Psoas muscle (tissue), 8 donors: Measurements from ENCODE around the gene PRKCSH. TPM values are rescaled to one million over a fixed set of nuclear protein-coding genes. Genes with fewer than 3 reads are reported as not detected.
A peak's percentile ranks its signal among the peaks of the same experiment; 100 is the strongest.

Experiments used
- ATAC-seq, 4 donors: fragments of 200-7000 bp; cut with Tn5 transposase; one replicate each; pipeline ENCODE4 v1.9.1; 2020; ENCODE audit warnings: moderate library complexity in 3 of 4, mild to moderate bottlenecking in 2 of 4
- DNase-seq, 2 donors: peaks; one replicate each; pipeline ENCODE4 v3.0.0-alpha.2; 2020
- H3K27ac ChIP-seq: fragments of 200-600 bp; one replicate; pipeline ENCODE4 v1.8.0; 2022
- H3K27me3 ChIP-seq, 3 donors: fragments of 200-600 bp in 1 of 3; one replicate each; pipeline versions ENCODE4 v1.6.1 to v1.8.0; 2013 to 2022; ENCODE audit warnings: low read length in 2 of 3, mild to moderate bottlenecking in 2 of 3, moderate library complexity in 1 of 3; ENCODE audit not compliant: insufficient read depth in 3 of 3
- H3K36me3 ChIP-seq, 2 donors: fragments of 200-600 bp in 1 of 2; one replicate each; pipeline versions ENCODE4 v1.6.1 to v1.8.0; 2013 to 2022; ENCODE audit warnings: low read depth in 1 of 2, mild to moderate bottlenecking in 1 of 2, moderate library complexity in 1 of 2; ENCODE audit not compliant: insufficient read depth in 1 of 2
- H3K4me1 ChIP-seq: fragments of 200-600 bp; one replicate; pipeline ENCODE4 v1.8.0; 2022
- H3K4me3 ChIP-seq: fragments of 200-600 bp; one replicate; pipeline ENCODE4 v1.8.0; 2022; ENCODE audit warnings: mild to moderate bottlenecking
- H3K9me3 ChIP-seq: fragments of 200-600 bp; one replicate; pipeline ENCODE4 v1.8.0; 2022
- WGBS, 3 donors: extraction: QIAGEN DNeasy Blood & Tissue Kit; methylation state at CpG; one replicate each; pipeline versions ENCODE4 v1.1.6 to v1.1.7; 2013; 5-methylcytosine and 5-hydroxymethylcytosine counted together
- intact Hi-C, 2 donors: fragments of 100-400 bp; cut with DNase I; formaldehyde crosslinking; loops; one replicate each; pipeline versions ENCODE4 v1.11.0 to v1.14.2; 2022
- polyA plus RNA-seq, 3 donors: library from polyadenylated mRNA; stranded (reverse); fragments of 200-250 nt; gene quantifications; one replicate each; pipeline ENCODE4 v1.2.3, GENCODE V29; 2013
- total RNA-seq, 4 donors: library from RNA; stranded (reverse); fragmentation: NEBNext Ultra II Directional in 2 of 4; extraction: Animal tissue kit (Norgen Biotek cat#: 25700) in 2 of 4; gene quantifications; one replicate each; pipeline versions ENCODE4 v1.2.1 to v1.2.4, GENCODE V29; 2021 to 2023
- TF ChIP-seq, protein P1 (sequence below): fragments of 200-600 bp; IDR thresholded peaks from one replicate; pipeline ENCODE4 v1.8.0; 2022; ENCODE audit warnings: antibody characterized with exemption
- donor health status: healthy with polysubstance abuse.
- donor health status: DM: no; HTN: no; CAD: no; lungs with moderate emphysema.
- donor health status: Bipolar disorder and iron deficiency.
- donor health status: healthy.
- donor health status: DM: yes; HTN: yes; CAD: no.
- donor health status: DM: no; HTN: no; CAD: no.
- donor health status: DM: no; HTN: no; CAD: no.
- donor health status: DM: yes; HTN: yes; CAD: no.

The PRKCSH gene
- total and polyA plus RNA-seq, 7 donors: 48.5 to 98.4 (median 60.9) TPM

DNA sequence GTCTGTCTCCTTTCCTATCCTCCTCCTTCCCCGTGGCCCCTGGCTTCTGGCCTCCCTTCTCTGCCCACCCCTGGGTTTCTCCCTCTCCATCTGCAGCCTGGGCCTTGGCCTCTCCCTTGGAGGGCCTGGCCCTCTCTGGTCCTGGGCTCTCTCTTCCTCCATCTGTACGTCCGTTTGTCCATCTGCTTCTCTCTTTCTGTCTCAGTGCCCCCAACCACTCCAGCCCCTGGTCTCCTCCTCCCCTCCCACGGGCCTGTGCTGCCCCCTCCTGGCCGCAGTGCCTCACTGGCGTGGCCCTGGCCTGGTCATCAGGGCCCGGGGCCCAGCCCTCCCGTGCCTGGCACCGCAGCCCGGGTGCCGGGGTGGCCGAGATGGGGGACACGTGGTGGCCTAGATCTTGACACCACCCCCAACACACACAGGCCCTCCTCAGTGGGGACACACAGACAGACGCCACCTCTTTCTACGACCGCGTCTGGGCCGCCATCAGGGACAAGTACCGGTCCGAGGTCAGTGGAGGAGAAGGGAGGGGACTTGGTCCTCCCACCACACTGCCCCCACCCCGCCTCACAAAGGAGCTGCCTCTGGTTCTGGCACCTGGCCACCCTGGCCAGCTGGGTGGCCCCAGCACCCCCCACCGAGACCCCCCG lies 11.3 kb downstream of the PRKCSH start:
- Histone ChIP-seq H3K9me3 (no peaks in the 10 kb centered on the region), H3K36me3 (peaks cover 0 to 83% of the 10 kb centered on the region in 2 donors), H3K27ac (no peak overlapping the region), H3K4me3 (no peak overlapping the region), H3K27me3 (no peaks in the 10 kb centered on the region), H3K4me1 (no peaks in the 10 kb centered on the region)
- TF ChIP-seq, protein P1, sequence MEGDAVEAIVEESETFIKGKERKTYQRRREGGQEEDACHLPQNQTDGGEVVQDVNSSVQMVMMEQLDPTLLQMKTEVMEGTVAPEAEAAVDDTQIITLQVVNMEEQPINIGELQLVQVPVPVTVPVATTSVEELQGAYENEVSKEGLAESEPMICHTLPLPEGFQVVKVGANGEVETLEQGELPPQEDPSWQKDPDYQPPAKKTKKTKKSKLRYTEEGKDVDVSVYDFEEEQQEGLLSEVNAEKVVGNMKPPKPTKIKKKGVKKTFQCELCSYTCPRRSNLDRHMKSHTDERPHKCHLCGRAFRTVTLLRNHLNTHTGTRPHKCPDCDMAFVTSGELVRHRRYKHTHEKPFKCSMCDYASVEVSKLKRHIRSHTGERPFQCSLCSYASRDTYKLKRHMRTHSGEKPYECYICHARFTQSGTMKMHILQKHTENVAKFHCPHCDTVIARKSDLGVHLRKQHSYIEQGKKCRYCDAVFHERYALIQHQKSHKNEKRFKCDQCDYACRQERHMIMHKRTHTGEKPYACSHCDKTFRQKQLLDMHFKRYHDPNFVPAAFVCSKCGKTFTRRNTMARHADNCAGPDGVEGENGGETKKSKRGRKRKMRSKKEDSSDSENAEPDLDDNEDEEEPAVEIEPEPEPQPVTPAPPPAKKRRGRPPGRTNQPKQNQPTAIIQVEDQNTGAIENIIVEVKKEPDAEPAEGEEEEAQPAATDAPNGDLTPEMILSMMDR: peak; percentile 61
- intact Hi-C loops: loop anchor here in 1 of 2 donors (5.0 kb wide), 1 partner anchor 154 kb away; no protein-coding TSS in a partner anchor
- 51 to 65% (median 62%) methylated on average over 17 to 23 of the region's 23 CpGs for WGBS, 3 donors
- ATAC-seq: peak; percentile 61 to 79 (median 68)
- DNase-seq: peak; percentile 58 to 80

DNA sequence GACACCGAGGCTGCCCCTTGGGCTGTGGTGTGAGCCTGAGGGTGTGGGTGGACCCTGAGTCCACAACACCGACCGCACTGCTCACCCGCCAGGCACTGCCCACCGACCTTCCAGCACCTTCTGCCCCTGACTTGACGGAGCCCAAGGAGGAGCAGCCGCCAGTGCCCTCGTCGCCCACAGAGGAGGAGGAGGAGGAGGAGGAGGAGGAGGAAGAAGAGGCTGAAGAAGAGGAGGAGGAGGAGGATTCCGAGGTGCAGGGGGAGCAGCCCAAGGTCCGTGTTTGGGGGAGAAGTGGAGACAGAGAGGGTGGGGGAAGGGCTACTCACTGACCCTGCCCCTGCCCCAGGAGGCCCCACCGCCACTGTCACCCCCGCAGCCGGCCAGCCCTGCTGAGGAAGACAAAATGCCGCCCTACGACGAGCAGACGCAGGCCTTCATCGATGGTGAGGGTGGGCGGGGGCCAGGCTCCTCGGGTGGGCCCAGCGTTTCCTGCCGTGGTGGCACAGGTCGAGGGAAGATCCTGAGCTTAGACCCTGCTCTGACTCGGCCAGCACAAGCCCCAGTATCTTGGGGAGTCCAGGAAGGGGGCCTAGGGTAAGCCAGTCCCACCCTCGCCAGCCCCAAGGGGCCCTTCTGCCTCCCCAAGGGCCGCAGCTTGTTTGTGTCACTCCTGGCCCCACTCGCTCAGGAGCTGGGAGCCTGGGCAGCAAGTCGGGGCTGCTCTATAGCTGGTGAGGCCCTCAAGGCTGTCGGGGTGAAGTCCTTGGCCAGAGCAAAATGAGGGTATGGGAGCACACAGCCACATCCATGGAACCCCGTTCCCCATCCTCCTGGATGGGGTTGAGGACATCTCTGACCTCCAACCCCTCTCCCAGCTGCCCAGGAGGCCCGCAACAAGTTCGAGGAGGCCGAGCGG lies 12.2 kb downstream of the PRKCSH start:
- peaks cover 0 to 75% of the 10 kb centered on the region in 2 donors for H3K36me3 ChIP-seq
- H3K9me3 ChIP-seq: no peaks in the 10 kb centered on the region
- H3K4me3 ChIP-seq: no peak overlapping the region
- intact Hi-C loops: loop anchor here in 1 of 2 donors (5.0 kb wide), 1 partner anchor 155 kb away; no protein-coding TSS in a partner anchor
- WGBS, 3 donors: 88 to 89% (median 89%) methylated on average over 27 to 35 of the region's 35 CpGs
- no peaks in the 10 kb centered on the region for H3K4me1 ChIP-seq
- no peak overlapping the region for H3K27ac ChIP-seq
- DNase-seq: no peak
- ATAC-seq: no peak
- peaks cover 0 to 2% (median under 1%) of the 10 kb centered on the region in 3 donors for H3K27me3 ChIP-seq
- TF ChIP-seq, protein P1: no peak

DNA sequence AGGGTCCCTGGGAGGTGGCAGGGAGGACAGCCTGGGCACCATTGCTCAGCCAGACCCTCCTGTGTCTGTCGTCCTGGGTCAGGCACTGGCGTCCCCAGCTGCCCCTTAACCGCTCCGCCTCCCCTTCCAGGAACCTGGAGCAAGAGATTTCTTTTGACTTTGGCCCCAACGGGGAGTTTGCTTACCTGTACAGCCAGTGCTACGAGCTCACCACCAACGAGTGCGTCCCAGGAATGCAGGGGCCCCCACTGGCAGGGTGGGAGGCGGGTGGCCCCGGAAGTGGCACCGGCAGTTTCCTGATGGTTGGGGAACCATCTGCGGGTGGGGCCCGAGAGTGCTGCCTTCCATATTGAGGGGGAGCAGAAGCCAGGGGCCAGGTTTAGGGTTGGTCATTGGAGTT lies 13.0 kb downstream of the PRKCSH start:
- Histone ChIP-seq H3K27me3 (peaks cover 0 to 9% (median 8%) of the 10 kb centered on the region in 3 donors), H3K4me3 (no peak overlapping the region), H3K36me3 (peaks cover 0 to 67% of the 10 kb centered on the region in 2 donors), H3K27ac (no peak overlapping the region), H3K9me3 (no peaks in the 10 kb centered on the region), H3K4me1 (no peaks in the 10 kb centered on the region)
- WGBS, 3 donors: 87 to 89% (median 88%) methylated on average over 13 of the region's 13 CpGs
- ATAC-seq (no peak), DNase-seq (no peak)
- TF ChIP-seq, protein P1: no peak
- intact Hi-C loops: loop anchor here in 1 of 2 donors (5.0 kb wide), 1 partner anchor 156 kb away; no protein-coding TSS in a partner anchor

DNA sequence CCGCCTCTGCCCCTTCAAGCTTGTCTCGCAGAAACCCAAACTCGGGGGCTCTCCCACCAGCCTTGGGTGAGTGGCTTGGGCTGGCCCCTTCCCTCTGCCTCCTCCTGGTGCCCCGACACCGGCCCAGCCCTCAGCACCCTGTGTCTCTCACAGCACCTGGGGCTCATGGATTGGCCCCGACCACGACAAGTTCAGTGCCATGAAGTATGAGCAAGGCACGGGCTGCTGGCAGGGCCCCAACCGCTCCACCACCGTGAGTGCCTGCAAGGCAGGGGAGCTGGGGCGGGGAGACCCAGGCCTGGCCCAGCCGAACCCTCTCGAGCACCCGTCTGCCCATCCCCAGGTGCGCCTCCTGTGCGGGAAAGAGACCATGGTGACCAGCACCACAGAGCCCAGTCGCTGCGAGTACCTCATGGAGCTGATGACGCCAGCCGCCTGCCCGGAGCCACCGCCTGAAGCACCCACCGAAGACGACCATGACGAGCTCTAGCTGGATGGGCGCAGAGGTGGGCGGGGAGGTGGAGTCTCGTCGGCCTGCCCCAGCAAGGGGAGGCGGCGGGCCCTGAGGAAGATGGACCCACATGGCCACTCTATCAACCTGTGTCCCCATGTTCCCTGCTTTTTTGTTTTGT lies 13.6 kb downstream of the PRKCSH start:
- Histone ChIP-seq H3K27ac (no peak overlapping the region), H3K4me3 (no peak overlapping the region), H3K36me3 (peaks cover 0 to 61% of the 10 kb centered on the region in 2 donors), H3K4me1 (no peaks in the 10 kb centered on the region), H3K9me3 (no peaks in the 10 kb centered on the region), H3K27me3 (peaks cover 0 to 10% (median 8%) of the 10 kb centered on the region in 3 donors)
- WGBS, 3 donors: 94 to 95% (median 94%) methylated on average over 26 to 31 of the region's 31 CpGs
- ATAC-seq (no peak), DNase-seq (no peak)
- intact Hi-C loops: loop anchor here in 1 of 2 donors (5.0 kb wide), 1 partner anchor 157 kb away; no protein-coding TSS in a partner anchor
- TF ChIP-seq, protein P1: no peak
